Ovary (tissue), 10 donors: ENCODE results near the gene AFAP1L1. TPM values are rescaled to one million over a fixed set of nuclear protein-coding genes. Genes with fewer than 3 reads are reported as not detected.
A peak's percentile ranks its signal among the peaks of the same experiment; 100 is the strongest.

Experiments used
- DNase-seq, 5 donors: peaks; one replicate each; pipeline ENCODE4 v3.0.0-alpha.2; 2019 to 2020
- H3K27ac ChIP-seq, 2 donors: fragments of 200-600 bp; one replicate each; pipeline versions ENCODE4 v1.5.1 to v1.8.0; 2019 to 2022
- H3K27me3 ChIP-seq: fragments of 200-600 bp; one replicate; pipeline ENCODE4 v1.8.0; 2022
- H3K36me3 ChIP-seq: fragments of 200-600 bp; sonication (generic); one replicate; pipeline ENCODE4 v1.5.1; 2019
- H3K4me1 ChIP-seq: one replicate; pipeline ENCODE4 v1.8.1; 2013; ENCODE audit warnings: mild to moderate bottlenecking, moderate library complexity; ENCODE audit not compliant: insufficient read depth
- H3K4me3 ChIP-seq: fragments of 200-600 bp; sonication (generic); one replicate; pipeline ENCODE4 v1.5.1; 2017
- H3K9me3 ChIP-seq, 2 donors: fragments of 200-600 bp in 1 of 2; sonication (generic) in 1 of 2; one replicate each; pipeline versions ENCODE4 v1.5.1 to v1.8.1; 2013 to 2019; ENCODE audit warnings: mild to moderate bottlenecking in 1 of 2, moderate library complexity in 1 of 2
- CTCF ChIP-seq, 3 donors: fragments of 450-650 bp in 2 of 3; fragments of 200-600 bp in 1 of 3; IDR thresholded peaks; one replicate each; pipeline versions ENCODE4 v1.5.1 to v1.8.0; 2016 to 2022; ENCODE audit warnings: antibody characterized with exemption in 3 of 3, mild to moderate bottlenecking in 1 of 3
- EP300 ChIP-seq: sonication (generic); formaldehyde crosslinking; IDR thresholded peaks from one replicate; pipeline ENCODE4 v1.6.1; 2017; ENCODE audit warnings: antibody characterized with exemption
- POLR2A ChIP-seq: fragments of 450-650 bp; IDR thresholded peaks from one replicate; pipeline ENCODE4 v1.6.1; 2017; ENCODE audit warnings: antibody characterized with exemption, mild to moderate bottlenecking, moderate library complexity
- WGBS, 3 donors: extraction: QIAGEN DNeasy Blood & Tissue Kit in 1 of 3; methylation state at CpG; one replicate each; pipeline versions ENCODE4 v1.1.5 to v1.1.7; 2013 to 2017; 5-methylcytosine and 5-hydroxymethylcytosine counted together
- intact Hi-C, 4 donors: fragments of 100-400 bp; cut with DNase I; formaldehyde crosslinking; loops; one replicate each; pipeline versions ENCODE4 v1.11.0 to v1.15.1; 2022 to 2023
- long read RNA-seq, 3 donors: library from polyadenylated mRNA in 2 of 3; unstranded in 2 of 3; transcript quantifications; one replicate each; pipeline ENCODE4 v2.0.0 and lab custom pipeline, GENCODE V29; 2021 to 2026
- polyA plus RNA-seq, 2 donors: library from polyadenylated mRNA; stranded (reverse); fragments of 200-250 nt in 1 of 2; fragments of 350-450 nt in 1 of 2; fragmentation: Illumina TruSeq in 1 of 2; extraction: RNeasy Lipid Tissue Mini Kit (QIAGEN cat#74804) in 1 of 2; gene quantifications; one replicate each; pipeline ENCODE4 v1.2.3, GENCODE V29; 2013 to 2014
- total RNA-seq, 7 donors: library from RNA; depleted of rRNA in 2 of 7; stranded (reverse); fragments of >200 nt in 2 of 7; fragmentation: NEBNext Ultra II Directional in 3 of 7; extraction: Animal tissue kit (Norgen Biotek cat#: 25700) in 3 of 7; gene quantifications; one replicate each; pipeline versions ENCODE4 v1.1.0 to v1.2.4, GENCODE V29; 2016 to 2023
- donor health status: DM: no; HTN: no; CAD: no; lungs with moderate emphysema.
- donor health status: DM: no; HTN: no; CAD: no.
- donor health status: Bipolar disorder and iron deficiency.
- donor health status: DM: yes; HTN: yes; CAD: no.
- donor health status: DM: no; HTN: no; CAD: no.
- donor health status: DM: yes; HTN: yes; CAD: no.

AFAP1L1 gene
- 10 to 100 TPM in 3 of 7 donors, 1 to 10 TPM in 4; 3.2 to 15.9 (median 8.3) TPM for total RNA-seq
- 10 to 100 TPM in 1 of 2 donors, 1 to 10 TPM in 1; 7.8 to 17.8 TPM for polyA plus RNA-seq
- long read RNA-seq, donor 1, full-length matches to known transcripts = 3 of 10 reads
- long read RNA-seq, donor 1, partial matches to known transcripts = 3 of 10 reads
- long read RNA-seq, donor 1, other reads (novel, unspliced or antisense) = 4 of 10 reads
- long read RNA-seq, donor 2, full-length matches to known transcripts = 3 of 3 reads
- long read RNA-seq, donor 2, partial matches to known transcripts = 0 of 3 reads
- long read RNA-seq, donor 2, other reads (novel, unspliced or antisense) = 0 of 3 reads
- long read RNA-seq, donor 3, full-length matches to known transcripts = 36 of 49 reads
- long read RNA-seq, donor 3, partial matches to known transcripts = 2 of 49 reads
- long read RNA-seq, donor 3, other reads (novel, unspliced or antisense) = 11 of 49 reads

GRCh38 chr5:149271716-149272563 lies at the start of gene AFAP1L1:
AFAP1L1 (plus strand) TSS chr5:149271859; CDS start chr5:149271969, 110 bp downstream.
- H3K27me3 ChIP-seq = no peaks in the 10 kb centered on the region
- H3K27ac ChIP-seq = no peak within 1 kb of the TSS
- peaks cover 2% of the 10 kb centered on the region for H3K4me1 ChIP-seq
- intact Hi-C loops = no loop called here
- peak within 1 kb of the TSS; percentile 61 for H3K4me3 ChIP-seq
- WGBS, 3 donors = 0 to 1% (median 1%) methylated on average over 51 to 81 of the region's 81 CpGs
- TF ChIP-seq EP300 (no peak), CTCF (IDR thresholded peaks at IDR 0.05) (no peak), POLR2A (no peak)
- H3K9me3 ChIP-seq = no peaks in the 10 kb centered on the region
- peak; percentile 31 to 71 (median 45) for DNase-seq
- no peaks in the 10 kb centered on the region for H3K36me3 ChIP-seq

- no peak for DNase-seq
- 83 to 87% (median 84%) methylated on average over 11 of the region's 11 CpGs for WGBS, 3 donors
- no peaks in the 10 kb centered on the region for H3K4me1 ChIP-seq
Measured at GRCh38 chr5:149223081-149223848, 48.4 kb upstream of the AFAP1L1 start.

GRCh38 chr5:149224282-149224681 lies 47.4 kb upstream of the AFAP1L1 start:
- Histone ChIP-seq H3K27me3 (no peaks in the 10 kb centered on the region), H3K27ac (no peak overlapping the region), H3K36me3 (no peaks in the 10 kb centered on the region), H3K4me1 (no peaks in the 10 kb centered on the region), H3K4me3 (no peak overlapping the region), H3K9me3 (no peaks in the 10 kb centered on the region)
- DNase-seq = no peak
- intact Hi-C loops = no loop called here
- TF ChIP-seq EP300 (no peak), POLR2A (no peak), CTCF (IDR thresholded peaks at IDR 0.05) (no peak)
- 84 to 88% (median 86%) methylated on average over 5 of the region's 5 CpGs for WGBS, 3 donors

More at GRCh38 chr5:149223081-149223848, 48.4 kb upstream of the AFAP1L1 start:
- Histone ChIP-seq H3K27me3 (no peaks in the 10 kb centered on the region), H3K9me3 (no peaks in the 10 kb centered on the region), H3K36me3 (no peaks in the 10 kb centered on the region), H3K27ac (no peak overlapping the region), H3K4me3 (no peak overlapping the region)
- TF ChIP-seq EP300 = no peak
- no peak for TF ChIP-seq CTCF (IDR thresholded peaks at IDR 0.05)
- intact Hi-C loops = no loop called here
